Measurements from ENCODE around the gene AIPL1.

AIPL1 gene

DNA sequence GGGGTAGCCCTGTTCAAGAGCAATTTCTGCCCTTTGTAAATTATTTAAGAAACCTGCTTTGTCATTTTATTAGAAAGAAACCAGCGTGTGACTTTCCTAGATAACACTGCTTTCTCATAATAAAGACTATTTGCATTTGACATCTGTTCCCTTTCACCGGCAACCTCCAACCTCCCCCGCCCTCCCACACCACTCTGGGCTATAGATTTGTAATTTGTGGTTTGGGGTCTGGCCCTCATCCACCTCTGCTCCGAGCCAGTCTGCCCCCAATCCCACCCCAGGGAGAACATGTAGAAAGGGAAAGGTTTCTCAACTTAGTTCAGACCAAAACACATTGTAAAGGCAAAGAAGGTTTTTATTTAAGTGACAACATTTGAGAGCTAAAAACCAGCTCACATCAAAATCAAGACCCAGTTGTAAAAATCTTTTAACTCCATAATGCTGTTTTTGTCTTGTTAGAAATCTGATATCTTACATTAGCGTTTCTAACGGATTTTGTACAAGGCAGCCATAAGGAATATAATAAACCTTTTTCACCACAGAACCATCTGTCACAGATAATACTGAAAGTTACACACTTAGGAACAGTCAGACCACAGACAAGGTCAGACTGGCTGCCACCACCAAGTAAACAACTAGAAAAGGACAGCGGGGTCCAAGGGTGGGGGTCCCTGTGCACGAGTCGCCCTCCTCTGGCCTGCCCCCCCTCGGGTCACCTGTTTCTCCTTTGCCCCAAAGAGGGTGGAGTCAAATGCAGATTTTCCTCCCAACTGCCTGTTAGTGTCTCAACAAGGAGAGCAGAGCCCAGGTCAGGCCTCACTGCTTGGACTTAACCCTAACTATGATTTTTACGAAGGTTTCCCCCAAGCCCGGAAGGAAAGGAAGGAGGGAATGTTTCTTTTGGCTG, 16.3 kb upstream of the AIPL1 start:
- DNase-seq = no peak

- DNase-seq = no peak
These were observed 14.4 kb upstream of the AIPL1 start for GRCh38 chr17:6449307-6449706.

DNA sequence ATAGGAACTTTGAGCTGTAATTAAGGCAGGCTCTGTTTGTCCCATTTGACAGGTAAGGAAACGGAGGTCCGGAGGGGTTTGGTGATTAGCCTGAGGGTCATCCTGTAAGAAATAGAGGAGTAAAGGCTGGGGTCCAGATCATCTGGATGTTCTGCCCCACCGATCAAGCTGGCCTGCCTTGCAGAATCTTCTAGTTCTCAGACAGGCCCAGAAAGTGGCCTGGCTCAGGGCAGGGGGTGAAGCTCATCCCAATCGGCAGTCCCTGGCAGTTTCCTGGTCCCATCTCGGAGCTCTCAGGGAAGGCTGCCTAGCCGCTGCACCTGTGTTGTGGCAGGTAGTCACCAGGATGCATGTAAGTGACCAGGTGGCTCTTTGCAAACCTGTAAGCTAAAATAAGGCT, 13.6 kb upstream of the AIPL1 start:
- no peak for DNase-seq

GRCh38 chr17:6446516-6447100, 11.7 kb upstream of the AIPL1 start:
- no peak for DNase-seq

DNA sequence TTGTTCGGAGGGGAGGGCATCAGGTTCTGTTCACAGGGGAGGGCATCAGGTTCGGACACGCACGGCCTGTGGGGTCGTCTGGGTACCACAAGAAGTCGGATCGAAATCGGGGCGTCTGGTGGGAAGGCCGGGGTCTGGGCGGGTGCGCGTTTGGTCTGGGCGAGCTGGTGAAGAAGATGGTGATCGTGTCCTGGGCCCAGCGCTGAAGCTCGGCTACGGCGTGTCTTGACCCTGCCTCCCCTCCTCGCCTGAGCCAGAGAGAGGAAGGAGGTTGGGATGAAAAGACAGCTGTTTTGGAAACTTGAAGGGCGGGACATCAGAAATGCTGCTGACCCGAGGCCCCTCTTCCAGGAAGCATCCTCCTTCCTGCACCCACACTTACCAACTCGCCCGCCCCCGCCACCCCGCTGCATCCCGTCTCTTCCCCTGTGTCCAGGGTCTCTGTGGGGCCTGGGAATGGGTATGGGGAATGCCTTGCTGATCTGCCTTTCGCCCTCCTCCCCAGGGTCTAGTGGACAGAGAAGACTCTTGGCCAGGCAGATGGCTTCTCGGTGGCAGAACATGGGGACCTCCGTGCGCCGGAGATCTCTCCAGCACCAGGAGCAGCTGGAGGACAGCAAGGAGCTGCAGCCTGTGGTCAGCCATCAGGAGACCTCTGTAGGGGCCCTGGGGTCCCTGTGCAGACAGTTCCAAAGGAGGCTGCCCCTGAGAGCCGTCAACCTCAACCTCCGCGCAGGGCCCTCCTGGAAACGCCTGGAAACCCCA, 9.8 kb upstream of the AIPL1 start:
- DNase-seq = peak in 3 of 56 donors; percentile 42 to 47 (median 42)

- peak; percentile 55 to 96 (median 88) for DNase-seq
These were observed 9.0 kb upstream of the AIPL1 start, which contains the start of gene PIMREG for GRCh38 chr17:6443692-6444570. PIMREG (plus strand) TSS chr17:6444455; CDS start chr17:6445111, 656 bp downstream.

- no peak for DNase-seq
These were observed 7.9 kb upstream of the AIPL1 start for GRCh38 chr17:6442775-6443174.

GRCh38 chr17:6439951-6440350, 5.0 kb upstream of the AIPL1 start:
- DNase-seq = no peak

GRCh38 chr17:6437956-6438355, 3.0 kb upstream of the AIPL1 start:
- no peak for DNase-seq

GRCh38 chr17:6437466-6437865, 2.5 kb upstream of the AIPL1 start:
- DNase-seq = no peak

- peak in 35 of 56 donors; percentile 3 to 73 (median 24) for DNase-seq
These were observed 1.0 kb upstream of the AIPL1 start for GRCh38 chr17:6435968-6436367.

- no peak for DNase-seq
These were observed 4.2 kb downstream of the AIPL1 start for GRCh38 chr17:6430769-6431168.

DNA sequence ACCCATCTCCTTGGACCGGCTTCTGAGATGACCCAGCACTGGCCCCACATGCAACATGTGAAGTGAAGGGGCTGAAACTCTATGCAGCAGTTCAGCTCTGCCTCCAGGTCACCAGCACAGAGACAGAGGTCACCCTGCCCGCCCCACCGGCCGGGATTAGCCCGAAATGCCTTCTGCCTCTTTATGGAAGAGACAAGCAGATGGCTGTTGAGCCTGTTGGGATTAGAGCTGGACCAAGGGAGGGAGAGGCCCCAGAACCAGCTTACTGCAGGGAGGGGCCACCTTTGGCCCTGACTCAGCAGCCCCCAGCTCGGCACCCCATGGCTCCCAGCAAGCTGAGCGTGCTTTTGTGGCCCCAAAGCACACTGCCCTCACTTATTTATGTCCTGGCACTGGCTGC, 5.7 kb downstream of the AIPL1 start:
- no peak for DNase-seq

- no peak for DNase-seq
These were observed 6.5 kb downstream of the AIPL1 start for GRCh38 chr17:6428207-6428965.

GRCh38 chr17:6427279-6427781, 7.6 kb downstream of the AIPL1 start:
- no peak for DNase-seq

GRCh38 chr17:6426356-6427101, 8.4 kb downstream of the AIPL1 start:
- DNase-seq = no peak

DNA sequence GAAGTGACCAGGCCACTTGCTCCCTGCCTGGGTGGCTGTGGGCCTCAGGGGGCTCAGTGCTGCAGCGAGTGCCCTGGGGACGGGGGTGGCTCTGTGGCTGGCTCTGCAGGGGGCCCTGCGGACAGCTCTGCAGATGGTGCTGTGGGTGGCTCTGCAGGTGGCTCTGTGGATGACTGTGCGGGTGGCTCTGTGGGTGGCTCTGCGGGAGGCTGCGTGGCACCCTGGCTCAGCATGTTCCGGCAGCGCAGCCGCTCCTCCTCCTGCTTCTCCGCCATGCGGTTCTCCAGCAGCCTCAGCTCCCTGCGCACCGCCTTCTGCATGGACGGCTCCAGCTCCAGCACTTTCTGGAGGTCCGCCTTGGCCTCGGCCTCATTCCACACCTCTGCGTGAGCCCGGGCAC, 9.5 kb downstream of the AIPL1 start:
- DNase-seq = peak in 2 of 56 donors; percentile 9 to 16

DNA sequence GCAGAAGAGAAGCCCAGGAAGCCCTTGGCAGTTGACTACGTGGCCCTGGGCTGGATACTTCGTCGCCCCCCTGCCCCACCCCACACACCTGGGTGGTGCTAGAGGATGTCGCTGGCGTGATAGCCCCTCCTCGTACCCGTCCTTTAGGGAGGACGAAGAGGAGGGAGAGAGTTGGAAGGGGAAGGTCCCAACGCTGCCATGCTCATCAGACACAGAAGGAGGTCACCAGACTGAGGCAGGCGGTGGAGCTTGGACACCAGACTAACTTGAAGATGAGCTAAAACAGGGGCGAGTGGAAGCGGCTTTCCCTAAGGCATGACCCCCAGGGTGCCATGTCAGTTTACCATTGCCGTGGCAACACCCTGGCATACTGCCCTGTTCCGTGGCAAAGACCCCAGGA, 11.0 kb downstream of the AIPL1 start:
- DNase-seq = no peak

GRCh38 chr17:6422654-6423241, 12.2 kb downstream of the AIPL1 start:
- DNase-seq = no peak

Measured in amygdala (tissue), 56 donors.